Loucy (cell line): ENCODE results near the gene A2M.

ENCODE experiments used
- H2AFZ ChIP-seq: fragments of 200-600 bp; sonication (generic); 2 replicates; pipeline ENCODE4 v1.6.0; 2016; ENCODE audit warnings: antibody characterized with exemption, mild to moderate bottlenecking, low read length, moderate library complexity
- H3F3A ChIP-seq: fragments of 200-600 bp; 2 replicates; pipeline ENCODE4 v1.6.0; 2016; ENCODE audit warnings: antibody characterized with exemption, low read depth, mild to moderate bottlenecking
- H3K27me3 ChIP-seq: fragments of 200-600 bp; sonication (generic); 2 replicates; pipeline ENCODE4 v1.6.1; 2014; ENCODE audit warnings: low read length, mild to moderate bottlenecking; ENCODE audit not compliant: insufficient read depth, poor library complexity, severe bottlenecking
- H3K36me3 ChIP-seq: fragments of 200-600 bp; sonication (generic); 2 replicates; pipeline ENCODE4 v1.6.1; 2016; ENCODE audit warnings: low read length; ENCODE audit not compliant: insufficient read depth
- H3K4me1 ChIP-seq: fragments of 200-600 bp; sonication (generic); 2 replicates; pipeline ENCODE4 v1.5.1; 2014; ENCODE audit warnings: low read length, mild to moderate bottlenecking; ENCODE audit not compliant: insufficient read depth, poor library complexity, severe bottlenecking
- H3K4me2 ChIP-seq: fragments of 200-600 bp; sonication (generic); 2 replicates; pipeline ENCODE4 v1.6.0; 2014; ENCODE audit warnings: antibody characterized with exemption, low read length, low read depth, mild to moderate bottlenecking; ENCODE audit not compliant: poor library complexity, severe bottlenecking
- H3K4me3 ChIP-seq: fragments of 200-600 bp; sonication (generic); 2 replicates; pipeline ENCODE4 v1.5.1; 2014; ENCODE audit warnings: low read length, mild to moderate bottlenecking, mixed read lengths; ENCODE audit not compliant: poor library complexity, severe bottlenecking
- H3K79me2 ChIP-seq: fragments of 200-600 bp; sonication (generic); 2 replicates; pipeline ENCODE4 v1.6.1; 2014; ENCODE audit warnings: low read length; ENCODE audit not compliant: insufficient read depth
- H3K9ac ChIP-seq: fragments of 200-600 bp; sonication (generic); 2 replicates; pipeline ENCODE4 v1.6.0; 2014; ENCODE audit warnings: mild to moderate bottlenecking, low read depth, low read length, moderate library complexity; ENCODE audit not compliant: poor library complexity, severe bottlenecking
- H3K9me2 ChIP-seq: fragments of 200-600 bp; sonication (generic); replicated peaks from 2 replicates; pipeline ENCODE4 v1.6.1; 2016; ENCODE audit warnings: low read depth, low read length, mixed read lengths
- H3K9me3 ChIP-seq: fragments of 200-600 bp; sonication (generic); 2 replicates; pipeline ENCODE4 v1.6.1; 2014; ENCODE audit warnings: mild to moderate bottlenecking, antibody characterized with exemption, low read length, low read depth; ENCODE audit not compliant: insufficient read depth
- H4K20me1 ChIP-seq: fragments of 200-600 bp; sonication (generic); 2 replicates; pipeline ENCODE4 v1.6.0; 2014; ENCODE audit warnings: antibody characterized with exemption, low read length, mild to moderate bottlenecking; ENCODE audit not compliant: insufficient read depth, poor library complexity, severe bottlenecking
- EZH2phosphoT487 ChIP-seq: fragments of 200-600 bp; IDR thresholded peaks from 2 replicates; pipeline ENCODE4 v1.6.1; 2018; ENCODE audit warnings: antibody characterized with exemption, mild to moderate bottlenecking, moderate library complexity, borderline replicate concordance
- TF ChIP-seq, protein P1 (sequence below): fragments of 200-600 bp; sonication (generic); conservative IDR thresholded peaks from 2 replicates; pipeline ENCODE4 v1.5.1; 2014; ENCODE audit warnings: mild to moderate bottlenecking, antibody characterized with exemption, low read length

Gene A2M

DNA sequence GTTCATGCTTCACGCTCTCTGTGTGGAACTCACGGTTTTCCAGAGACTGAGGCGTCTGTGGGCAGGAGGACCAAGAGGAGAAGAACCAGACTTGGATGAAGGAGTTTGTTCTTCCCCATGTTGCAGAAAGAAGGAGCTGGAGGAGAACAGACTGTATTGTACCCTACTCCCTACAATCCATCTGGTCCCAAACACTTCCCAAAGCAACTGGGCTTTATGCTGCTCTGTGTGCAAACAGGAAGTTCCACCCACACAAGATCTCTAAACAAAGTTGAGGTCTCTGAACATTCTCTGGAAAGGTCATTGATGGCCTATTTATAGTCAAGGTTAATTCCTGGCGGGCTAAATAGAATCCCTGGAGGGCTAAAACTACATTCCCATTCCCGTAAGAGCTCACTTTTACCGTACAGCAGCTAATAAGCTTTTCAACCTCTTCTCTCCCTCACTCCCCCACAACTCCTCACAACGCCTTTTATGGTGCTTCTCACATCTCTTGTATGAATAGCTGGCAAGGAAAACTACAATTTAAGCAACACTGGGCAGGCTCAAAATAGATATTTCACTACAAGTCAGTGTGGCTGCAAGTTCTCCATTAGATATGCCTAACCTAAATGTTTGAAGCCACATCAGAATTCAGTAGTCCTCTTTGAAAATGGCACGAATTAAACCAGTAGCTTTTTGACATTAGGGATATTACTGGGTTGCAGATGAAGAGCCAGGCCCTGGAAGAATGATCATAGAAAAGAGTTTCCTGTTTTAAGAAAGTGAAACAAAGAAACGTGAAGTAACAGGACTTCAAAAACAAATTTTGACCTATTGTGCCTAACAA lies at the start of gene A2M:
Gene A2M, minus strand, starts transcription at position 189 of the 829 bp plus-strand sequence. Its CDS starts 70 bp downstream, at position 119.
- no peaks in the 10 kb centered on the region for H3K36me3 ChIP-seq
- no peaks in the 10 kb centered on the region for H4K20me1 ChIP-seq
- no peak within 1 kb of the TSS for H3K4me2 ChIP-seq
- H3K9me3 ChIP-seq, result no peaks in the 10 kb centered on the region
- no peaks in the 10 kb centered on the region for H3F3A ChIP-seq
- TF ChIP-seq, protein P1, sequence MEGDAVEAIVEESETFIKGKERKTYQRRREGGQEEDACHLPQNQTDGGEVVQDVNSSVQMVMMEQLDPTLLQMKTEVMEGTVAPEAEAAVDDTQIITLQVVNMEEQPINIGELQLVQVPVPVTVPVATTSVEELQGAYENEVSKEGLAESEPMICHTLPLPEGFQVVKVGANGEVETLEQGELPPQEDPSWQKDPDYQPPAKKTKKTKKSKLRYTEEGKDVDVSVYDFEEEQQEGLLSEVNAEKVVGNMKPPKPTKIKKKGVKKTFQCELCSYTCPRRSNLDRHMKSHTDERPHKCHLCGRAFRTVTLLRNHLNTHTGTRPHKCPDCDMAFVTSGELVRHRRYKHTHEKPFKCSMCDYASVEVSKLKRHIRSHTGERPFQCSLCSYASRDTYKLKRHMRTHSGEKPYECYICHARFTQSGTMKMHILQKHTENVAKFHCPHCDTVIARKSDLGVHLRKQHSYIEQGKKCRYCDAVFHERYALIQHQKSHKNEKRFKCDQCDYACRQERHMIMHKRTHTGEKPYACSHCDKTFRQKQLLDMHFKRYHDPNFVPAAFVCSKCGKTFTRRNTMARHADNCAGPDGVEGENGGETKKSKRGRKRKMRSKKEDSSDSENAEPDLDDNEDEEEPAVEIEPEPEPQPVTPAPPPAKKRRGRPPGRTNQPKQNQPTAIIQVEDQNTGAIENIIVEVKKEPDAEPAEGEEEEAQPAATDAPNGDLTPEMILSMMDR, result no peak
- TF ChIP-seq EZH2phosphoT487, result no peak
- peak within 1 kb of the TSS; percentile 47 for H2AFZ ChIP-seq
- H3K27me3 ChIP-seq, result no peaks in the 10 kb centered on the region
- H3K4me3 ChIP-seq, result no peak within 1 kb of the TSS
- H3K4me1 ChIP-seq, result peaks cover 10% of the 10 kb centered on the region
- no peaks in the 10 kb centered on the region for H3K9me2 ChIP-seq
- no peak within 1 kb of the TSS for H3K9ac ChIP-seq
- no peaks in the 10 kb centered on the region for H3K79me2 ChIP-seq

DNA sequence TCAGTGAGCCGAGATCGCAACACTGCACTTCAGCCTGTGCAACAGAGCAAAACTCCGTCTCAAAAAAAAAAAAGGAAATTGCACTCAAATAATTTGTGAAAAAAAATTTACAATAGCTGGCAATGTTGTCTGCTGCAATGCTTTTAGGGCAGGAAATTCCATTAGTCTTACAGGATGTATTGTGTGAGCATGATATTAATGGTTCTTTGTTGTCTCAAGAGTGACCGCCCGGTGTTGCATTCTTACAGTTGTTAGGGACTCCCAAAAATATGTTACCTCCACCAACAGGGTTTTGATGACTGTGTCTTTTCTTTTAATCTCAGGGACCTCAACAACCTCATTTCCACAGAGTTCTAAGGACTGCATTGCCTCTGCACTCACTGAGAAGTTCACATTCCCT lies 47.7 kb upstream of the A2M start:
- no peak overlapping the region for H2AFZ ChIP-seq
- H3K4me3 ChIP-seq, result no peak overlapping the region
- H3K4me2 ChIP-seq, result no peak overlapping the region
- no peaks in the 10 kb centered on the region for H3F3A ChIP-seq
- H3K4me1 ChIP-seq, result no peaks in the 10 kb centered on the region
- no peaks in the 10 kb centered on the region for H3K9me3 ChIP-seq
- H3K9ac ChIP-seq, result no peak overlapping the region
- H3K9me2 ChIP-seq, result no peaks in the 10 kb centered on the region
- H3K79me2 ChIP-seq, result no peaks in the 10 kb centered on the region
- TF ChIP-seq EZH2phosphoT487, result no peak
- TF ChIP-seq, protein P1, result no peak
- H3K36me3 ChIP-seq, result no peaks in the 10 kb centered on the region
- no peaks in the 10 kb centered on the region for H4K20me1 ChIP-seq
- H3K27me3 ChIP-seq, result no peaks in the 10 kb centered on the region

DNA sequence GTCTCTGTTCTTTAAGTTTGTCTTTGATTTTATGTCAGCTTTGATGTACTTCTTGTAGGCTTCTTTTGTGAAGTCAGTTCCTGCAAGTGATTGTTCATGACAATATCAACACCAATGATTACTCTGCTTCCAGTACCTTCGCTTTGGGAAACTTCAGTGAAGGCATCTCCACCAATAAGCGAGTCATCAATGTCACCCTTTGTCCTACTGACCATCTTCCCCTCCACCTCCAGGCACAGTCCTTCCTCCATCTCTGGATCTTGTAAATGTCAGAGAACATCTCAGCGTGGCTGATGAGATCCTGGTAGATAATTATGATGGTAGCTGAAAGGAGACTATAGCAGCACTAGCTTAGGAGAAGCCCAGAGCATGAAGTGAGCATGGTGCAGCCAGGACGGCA lies 40.4 kb upstream of the A2M start:
- Histone ChIP-seq H3K9me3 (no peaks in the 10 kb centered on the region), H4K20me1 (no peaks in the 10 kb centered on the region), H3K4me3 (no peak overlapping the region), H3K4me1 (no peaks in the 10 kb centered on the region), H3K9ac (no peak overlapping the region), H3K27me3 (no peaks in the 10 kb centered on the region), H2AFZ (no peak overlapping the region), H3K36me3 (no peaks in the 10 kb centered on the region), H3K9me2 (no peaks in the 10 kb centered on the region), H3K4me2 (no peak overlapping the region), H3K79me2 (no peaks in the 10 kb centered on the region), H3F3A (no peaks in the 10 kb centered on the region)
- TF ChIP-seq EZH2phosphoT487, result no peak
- TF ChIP-seq, protein P1, result no peak
